Kidney glomerular epithelial cell (primary cell): ENCODE measurements around the gene DZIP3.

Experiments
- DNase-seq: peaks from one replicate; lab custom pipeline; 2025; lab: John Stamatoyannopoulos, UW

The DZIP3 gene, protein sequence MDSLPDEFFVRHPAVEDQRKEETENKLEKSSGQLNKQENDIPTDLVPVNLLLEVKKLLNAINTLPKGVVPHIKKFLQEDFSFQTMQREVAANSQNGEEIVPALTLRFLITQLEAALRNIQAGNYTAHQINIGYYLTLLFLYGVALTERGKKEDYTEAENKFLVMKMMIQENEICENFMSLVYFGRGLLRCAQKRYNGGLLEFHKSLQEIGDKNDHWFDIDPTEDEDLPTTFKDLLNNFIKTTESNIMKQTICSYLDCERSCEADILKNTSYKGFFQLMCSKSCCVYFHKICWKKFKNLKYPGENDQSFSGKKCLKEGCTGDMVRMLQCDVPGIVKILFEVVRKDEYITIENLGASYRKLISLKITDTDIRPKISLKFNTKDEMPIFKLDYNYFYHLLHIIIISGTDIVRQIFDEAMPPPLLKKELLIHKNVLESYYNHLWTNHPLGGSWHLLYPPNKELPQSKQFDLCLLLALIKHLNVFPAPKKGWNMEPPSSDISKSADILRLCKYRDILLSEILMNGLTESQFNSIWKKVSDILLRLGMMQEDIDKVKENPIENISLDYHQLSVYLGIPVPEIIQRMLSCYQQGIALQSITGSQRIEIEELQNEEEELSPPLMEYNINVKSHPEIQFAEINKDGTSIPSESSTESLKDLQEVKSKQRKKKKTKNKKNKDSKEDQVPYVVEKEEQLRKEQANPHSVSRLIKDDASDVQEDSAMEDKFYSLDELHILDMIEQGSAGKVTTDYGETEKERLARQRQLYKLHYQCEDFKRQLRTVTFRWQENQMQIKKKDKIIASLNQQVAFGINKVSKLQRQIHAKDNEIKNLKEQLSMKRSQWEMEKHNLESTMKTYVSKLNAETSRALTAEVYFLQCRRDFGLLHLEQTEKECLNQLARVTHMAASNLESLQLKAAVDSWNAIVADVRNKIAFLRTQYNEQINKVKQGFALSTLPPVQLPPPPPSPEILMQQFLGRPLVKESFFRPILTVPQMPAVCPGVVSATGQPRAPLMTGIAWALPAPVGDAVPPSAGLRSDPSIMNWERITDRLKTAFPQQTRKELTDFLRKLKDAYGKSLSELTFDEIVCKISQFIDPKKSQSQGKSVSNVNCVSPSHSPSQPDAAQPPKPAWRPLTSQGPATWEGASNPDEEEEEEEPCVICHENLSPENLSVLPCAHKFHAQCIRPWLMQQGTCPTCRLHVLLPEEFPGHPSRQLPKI

DNA sequence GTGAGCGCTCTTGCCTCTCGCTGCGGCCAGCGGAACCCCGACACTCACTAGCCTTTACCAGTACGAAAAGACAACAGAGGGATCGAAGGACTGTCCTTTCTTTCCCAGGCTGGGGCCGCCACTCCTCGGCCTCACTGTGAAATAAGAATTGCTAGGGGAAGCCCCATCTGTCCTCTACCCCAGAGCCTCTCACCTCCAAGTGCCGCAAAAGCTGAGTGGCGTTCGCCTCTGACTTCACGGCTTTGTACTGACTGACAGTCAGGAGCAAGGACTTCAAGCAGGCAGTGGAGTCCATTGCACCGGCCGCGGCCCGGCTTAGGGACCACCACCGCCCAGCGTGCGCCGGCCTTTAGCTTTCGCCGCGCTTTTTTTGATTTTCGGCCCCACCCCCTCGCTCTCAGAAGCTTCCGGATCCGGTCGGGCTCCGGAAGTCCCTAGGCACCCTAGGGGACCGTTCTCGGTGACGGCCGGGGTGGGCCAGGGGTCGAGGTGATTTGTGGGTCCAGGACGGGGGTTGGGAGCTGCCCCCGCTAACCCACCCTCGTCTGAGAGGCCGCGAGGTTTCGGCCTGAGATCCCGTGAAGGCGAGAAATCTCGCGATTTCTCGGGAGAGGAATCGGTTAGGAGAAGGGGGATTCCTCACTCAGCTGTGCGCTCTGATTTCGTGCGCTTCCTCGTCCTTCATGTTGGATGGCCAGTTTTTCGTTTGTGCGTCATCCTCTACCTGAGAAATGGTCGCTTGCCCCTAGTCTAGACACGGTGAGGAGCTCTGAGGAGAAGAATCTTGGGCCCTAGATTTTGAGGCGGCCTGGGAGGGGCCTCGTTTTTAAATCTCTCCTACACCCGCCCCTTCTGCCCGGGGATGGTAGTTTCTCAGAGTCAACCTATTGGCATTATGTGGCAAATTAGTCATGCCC is at the start of gene DZIP3, which contains the start of gene CIP2A:
Gene DZIP3, plus strand, starts transcription at position 642 of the 917 bp plus-strand sequence. CDS start 15,685 bp downstream, outside the sequence.
Gene CIP2A, minus strand, starts transcription at position 358 of the 917 bp plus-strand sequence. Its CDS starts 63 bp downstream, at position 295.
- DNase-seq, result peak; percentile 97

DNA sequence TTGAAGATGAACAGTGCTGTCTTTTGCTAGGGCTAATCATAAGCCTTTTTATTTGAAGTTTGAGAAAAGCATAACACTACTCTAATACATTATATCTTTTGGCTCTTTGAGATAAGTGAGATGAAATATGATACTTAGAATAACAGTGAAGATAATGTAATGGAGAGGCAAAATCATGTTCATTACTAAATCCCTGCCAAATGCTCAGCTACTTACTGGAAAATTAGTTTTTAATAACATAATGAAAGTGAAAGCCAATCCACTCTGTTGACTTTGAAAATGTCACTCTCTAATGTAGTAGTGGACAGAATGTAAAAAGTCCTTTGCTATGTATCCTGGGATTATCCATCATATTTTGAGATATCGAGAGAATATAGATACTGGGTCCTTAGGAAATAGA is 43.3 kb upstream of the DZIP3 start:
- no peak for DNase-seq

DNA sequence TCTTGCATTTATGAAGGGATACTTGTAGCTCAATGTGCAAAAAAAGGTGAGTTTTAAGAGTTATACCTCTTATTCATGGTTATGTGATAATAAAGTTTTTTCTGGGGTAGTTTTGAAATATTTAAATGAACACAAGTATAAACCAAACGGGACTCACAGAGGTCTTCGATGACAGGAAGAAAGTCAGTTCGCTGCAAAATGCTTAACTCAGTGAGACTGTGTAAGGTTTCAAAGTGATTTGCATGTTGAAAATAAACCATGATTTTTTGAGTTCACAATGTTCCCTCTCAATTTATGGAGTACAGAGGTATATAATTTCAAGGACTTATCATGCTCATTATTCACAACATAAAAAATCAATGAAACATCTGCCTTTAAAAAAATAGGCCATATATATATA is 42.8 kb upstream of the DZIP3 start:
- no peak for DNase-seq

DNA sequence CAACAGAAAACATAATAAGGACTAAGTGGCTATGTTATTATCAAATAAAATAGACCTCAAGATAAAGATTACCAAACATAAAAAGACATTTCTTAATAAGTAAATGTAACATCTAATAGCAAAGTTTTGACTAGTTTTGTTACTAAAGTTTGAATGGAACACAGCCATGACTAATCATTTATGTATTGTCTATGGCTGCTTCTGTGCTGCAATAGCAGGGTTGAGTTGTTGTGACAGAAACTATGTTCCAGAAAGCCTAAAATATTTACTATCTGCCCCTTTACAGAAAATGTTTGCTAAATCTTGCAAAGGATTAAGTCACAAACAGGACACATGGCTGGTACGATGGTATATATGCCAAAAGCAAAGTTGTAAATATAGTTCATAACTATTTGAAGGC is 41.2 kb upstream of the DZIP3 start:
- DNase-seq, result no peak

DNA sequence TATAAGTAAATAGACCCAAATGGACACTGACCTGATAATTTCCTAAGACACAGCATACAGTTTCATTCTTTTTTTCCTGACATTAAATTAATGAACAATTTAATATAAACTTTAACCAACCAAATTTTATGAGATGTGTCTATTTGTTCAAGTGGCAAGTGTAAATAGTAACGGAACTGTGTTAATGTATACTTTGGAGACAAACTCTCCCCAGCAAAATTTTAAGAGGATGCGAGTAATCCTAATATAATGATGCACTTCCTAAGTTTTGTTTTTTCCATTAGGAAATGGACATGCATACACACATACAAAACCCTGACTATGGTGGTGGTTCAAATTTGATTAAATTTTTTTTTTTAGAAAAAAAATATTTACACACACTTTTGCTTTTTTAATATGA is 40.6 kb upstream of the DZIP3 start:
- DNase-seq, result no peak

DNA sequence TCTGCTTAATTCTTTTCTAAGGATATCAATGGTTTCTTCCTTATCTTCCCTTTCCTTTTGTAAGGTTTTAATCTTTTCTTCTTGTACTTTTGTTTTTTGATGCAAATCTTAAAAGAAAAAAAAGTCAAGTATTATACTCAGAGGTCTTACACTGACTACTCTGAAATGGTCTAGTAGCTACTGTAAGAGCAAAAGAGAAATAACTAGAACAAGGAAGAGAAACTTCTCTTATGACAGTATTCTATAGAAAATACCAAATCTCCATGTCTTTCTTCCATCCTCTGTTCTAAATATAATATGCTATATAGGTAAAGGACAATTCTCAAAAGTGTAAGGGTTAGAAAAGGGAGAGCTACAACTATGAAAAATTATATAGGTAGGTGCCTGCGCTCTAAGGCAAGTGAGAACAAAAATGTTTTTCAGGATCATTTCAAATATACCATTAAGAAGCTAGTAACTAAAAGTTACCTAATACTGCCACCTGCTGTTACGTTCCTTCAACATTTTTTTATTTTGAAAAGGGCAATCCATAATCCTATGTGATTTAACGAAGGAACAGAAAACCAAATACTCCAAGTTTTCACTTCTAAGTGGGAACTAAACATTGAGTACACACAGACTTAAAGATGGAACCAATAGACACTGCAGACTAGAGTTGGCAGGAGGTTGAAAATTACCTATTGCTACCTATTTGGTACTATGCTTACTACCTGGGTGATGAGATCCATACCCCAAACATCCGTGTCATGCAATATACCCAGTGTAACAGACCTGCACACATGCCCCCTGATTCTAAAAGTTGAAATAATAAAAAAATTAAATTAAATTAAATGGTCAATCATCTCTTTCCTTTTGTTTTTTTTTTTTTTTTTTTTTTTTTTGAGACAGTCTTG is 37.0 kb upstream of the DZIP3 start:
- DNase-seq, result peak; percentile 24

DNA sequence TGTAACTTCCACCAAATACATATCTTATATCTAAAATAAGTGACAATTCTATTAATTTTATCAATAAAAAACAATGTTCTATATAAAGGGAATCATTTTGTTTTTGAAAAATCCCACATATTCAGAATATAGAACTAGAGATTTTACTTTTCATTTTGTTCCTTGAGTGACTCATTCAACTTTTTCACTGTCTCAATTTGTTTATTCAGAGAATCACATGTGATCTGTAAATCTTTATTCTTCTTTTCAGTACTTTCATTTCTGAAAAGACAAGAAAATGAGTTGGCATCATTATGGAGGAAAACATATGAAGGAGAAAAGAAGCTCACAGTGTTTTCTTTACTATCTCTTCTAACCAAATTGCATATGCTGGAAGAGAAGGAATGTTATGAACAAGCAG is 35.3 kb upstream of the DZIP3 start:
- peak; percentile 17 for DNase-seq

DNA sequence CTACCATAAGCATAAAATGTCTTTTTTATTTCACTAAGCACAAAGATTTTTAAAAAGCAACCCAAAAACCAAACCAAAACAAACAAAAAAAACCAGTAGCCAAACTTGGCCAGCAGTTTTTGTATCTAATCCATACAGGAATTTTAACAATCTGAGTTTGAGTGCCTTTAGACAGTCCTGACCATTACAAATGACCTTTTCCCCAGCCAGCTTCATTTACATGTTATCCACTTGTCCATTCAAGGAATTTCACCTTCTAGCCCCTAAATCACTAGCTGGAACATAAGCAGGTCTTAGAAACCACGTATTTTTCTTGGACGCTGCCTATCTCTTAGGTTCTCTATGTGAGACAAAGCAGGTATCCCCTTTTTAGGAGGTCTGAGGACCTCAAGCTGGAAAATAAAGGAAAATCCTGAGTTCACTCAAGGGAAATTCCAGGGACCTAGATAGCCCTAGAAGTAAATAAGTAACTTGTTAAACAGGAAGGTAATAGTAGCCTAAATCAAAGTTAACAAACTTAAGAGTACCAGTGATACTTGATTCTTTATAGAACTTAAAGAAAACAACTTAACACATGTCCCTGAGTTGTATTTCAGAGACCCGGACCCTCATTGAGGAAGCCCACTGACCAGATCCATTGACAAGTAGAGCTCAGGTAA is 34.5 kb upstream of the DZIP3 start:
- peak; percentile 33 for DNase-seq

DNA sequence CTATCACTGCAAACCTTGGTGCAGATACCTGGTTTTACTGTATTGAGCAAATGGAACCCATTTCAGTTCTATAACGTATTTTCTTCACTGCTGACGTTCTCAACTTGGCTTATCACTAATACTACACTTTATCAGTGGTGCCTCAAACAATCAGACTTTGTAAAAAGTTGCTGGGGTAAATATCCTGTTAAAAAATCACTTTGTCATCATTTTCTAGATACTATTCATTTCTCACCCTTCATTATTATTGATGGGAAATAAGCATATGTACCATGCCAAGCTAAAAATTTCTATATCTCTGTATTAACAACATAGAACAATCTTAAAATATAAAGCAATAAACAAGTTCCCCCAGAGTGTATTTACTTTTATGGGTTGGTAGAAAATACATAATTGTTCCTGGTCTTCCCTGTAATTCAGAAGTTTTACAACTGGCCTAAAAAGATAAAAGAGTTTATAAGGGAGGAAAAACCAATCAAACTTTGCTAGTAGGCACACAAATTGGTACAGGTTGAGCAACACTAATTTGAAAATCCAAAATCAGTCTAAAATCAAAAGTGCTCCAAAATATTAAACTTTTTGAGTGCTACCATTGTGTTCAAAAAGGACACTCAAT is 33.4 kb upstream of the DZIP3 start:
- no peak for DNase-seq

DNA sequence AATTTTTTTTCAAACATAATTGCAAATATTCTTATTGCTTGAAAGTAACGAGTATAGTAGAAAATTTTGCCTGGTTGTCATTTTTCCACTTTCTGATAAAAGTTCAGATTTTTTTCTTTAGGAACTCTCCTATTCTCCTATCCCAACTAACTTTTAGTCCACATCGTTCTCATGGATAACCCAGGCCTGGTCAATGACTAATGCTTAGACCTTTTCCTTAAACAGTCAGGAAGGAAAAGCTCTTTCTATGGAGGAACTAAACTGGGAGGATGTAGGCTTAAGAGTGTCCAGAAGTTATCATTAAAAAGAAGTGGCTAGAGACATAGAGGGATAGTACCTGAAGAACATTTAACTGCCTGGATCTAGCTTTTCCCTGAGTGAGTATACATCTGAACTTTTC is 27.0 kb upstream of the DZIP3 start:
- DNase-seq, result no peak

DNA sequence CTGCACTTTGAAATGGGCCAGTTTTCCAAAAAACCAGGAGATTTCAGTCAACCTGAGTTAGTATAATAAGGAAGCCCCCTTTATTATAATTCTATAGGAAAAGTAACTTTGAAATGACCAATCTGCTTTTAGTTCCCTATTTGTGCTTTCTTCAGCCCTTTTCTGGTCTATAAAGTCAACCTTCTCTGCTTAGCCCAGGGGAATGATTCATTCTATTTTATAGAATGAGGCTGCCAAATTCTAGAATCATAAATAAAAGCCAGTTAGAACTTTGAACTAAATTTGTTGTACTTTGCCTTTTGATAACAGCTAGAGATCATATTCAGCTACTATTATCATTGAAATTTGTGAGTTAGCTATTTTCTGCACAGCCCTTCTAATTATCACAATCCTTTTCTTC is 25.0 kb upstream of the DZIP3 start:
- no peak for DNase-seq

DNA sequence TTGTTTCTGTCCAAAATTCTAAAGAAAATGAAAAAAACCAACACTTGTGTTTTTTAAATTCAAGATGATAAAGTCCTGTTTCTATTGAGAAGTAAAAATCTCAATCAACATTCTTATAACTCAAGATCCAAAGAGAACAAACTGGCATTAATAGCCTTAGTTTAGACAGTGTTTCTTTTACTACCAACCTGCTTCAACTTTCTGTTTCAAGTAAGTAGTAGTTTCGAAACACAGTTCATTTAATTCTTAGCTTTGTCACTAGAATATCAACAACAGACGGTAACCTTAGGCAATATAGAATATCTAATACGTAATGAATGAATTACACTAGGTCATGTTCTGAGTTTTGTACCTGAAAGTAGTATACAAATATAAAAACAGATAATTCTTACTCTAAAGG is 24.0 kb upstream of the DZIP3 start:
- no peak for DNase-seq

DNA sequence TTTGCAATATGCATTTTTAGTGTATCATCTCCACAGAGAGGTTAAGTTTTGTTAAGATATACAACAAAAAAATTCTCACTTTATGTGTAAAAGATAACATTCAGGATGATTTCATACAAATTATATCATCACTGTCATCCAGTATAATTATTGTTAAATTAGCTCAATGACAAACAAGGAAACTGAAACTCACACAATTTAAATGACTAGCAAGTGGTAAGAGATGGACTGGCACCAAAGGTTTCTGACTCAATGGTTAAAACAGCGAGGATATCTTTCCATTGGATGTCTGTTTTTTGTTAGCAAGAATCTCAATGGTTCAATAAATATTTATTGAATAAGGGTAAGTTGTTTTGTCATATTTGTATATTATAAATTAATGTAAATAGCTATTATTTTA is 22.9 kb upstream of the DZIP3 start:
- DNase-seq, result no peak

DNA sequence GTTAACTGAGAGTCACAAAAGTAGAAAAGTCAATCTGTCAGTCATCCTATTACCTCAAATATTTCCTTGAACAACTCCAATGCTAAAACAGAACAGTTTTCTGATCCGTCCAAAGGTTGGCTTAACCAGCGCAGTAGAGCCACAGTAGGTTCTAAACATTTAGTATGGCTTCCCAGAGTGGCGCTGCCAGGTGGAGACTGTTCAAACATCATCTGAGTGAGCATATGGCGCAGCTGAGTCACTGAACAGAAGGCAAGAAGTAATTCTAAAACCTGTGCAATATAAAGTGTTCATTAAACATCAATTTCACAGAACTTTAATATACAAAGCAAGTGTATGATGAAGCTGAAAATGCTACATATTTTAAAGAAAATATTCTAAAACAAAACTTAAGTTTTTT is 20.2 kb upstream of the DZIP3 start:
- DNase-seq, result no peak

DNA sequence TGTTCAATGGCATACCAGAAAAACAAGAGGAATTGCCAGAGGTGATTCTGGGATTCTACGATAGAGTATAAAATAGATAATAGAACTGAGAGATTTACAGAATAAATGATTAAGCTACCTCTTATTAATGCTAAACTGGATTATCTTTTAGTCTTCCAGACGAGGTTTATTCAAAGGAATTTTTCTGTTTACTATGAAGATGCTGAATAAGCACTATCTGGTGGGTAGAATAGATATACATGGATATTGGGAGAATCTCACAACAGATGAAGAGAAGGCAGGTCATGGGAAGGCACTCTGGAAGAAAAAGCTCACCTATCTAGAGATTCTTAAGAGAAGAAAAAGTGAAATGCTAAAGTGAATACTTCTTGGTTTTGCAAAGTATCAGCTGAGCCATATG is 11.5 kb upstream of the DZIP3 start:
- no peak for DNase-seq

DNA sequence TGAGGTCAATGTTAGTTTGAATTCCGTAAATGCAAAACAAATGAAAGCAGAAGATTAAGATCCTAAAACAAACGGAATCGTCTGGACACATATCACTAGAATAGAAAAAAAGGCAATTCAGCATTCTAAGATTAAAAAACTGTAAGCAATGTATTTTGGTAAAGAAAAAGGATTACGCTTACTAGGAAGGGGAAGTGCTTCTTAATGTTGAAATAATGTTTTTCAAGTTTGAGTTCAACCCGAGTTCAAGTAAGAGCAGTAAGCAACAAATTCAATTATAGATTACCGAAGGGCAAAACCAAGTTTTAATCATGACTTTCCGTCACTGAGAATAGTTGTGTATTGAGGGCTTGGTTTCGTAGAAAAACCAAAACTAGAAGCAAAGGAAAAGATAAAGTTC is 921 bp upstream of the DZIP3 start:
- peak; percentile 43 for DNase-seq

DNA sequence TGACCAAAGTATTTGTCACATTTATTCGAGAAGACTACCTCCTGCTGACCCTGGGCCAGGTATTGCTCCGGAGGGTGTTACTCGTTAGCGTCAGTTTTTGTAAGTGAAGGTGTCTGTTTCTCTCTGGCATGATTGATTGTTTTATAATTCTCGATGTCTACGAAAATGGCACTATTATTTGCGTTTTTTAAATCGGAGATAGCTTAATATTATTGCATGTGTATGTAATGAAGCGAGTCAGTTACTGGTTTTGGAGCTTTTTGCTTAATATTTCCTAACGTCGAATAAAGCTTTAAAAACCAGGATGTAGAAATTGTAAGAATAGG is 439 bp downstream of the DZIP3 start:
- no peak for DNase-seq

DNA sequence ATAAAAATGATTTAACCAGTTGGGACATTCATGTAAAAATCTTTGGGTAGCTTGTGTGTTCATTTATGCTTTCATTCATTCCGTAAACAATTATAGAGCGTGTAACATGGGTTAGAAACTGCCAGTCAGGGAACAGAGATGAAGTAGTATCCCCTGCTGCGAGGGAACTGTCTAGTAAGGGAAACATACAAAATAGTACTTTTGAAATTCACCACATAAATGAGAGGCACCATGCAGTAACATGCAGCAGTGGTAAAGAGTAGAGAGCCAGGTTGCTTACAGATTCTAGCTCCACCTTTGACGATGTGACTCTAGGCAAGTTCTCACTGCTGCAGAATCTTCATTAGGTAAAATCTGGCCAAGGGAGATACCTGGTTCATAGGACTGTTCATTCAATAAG is 938 bp downstream of the DZIP3 start:
- DNase-seq, result no peak

DNA sequence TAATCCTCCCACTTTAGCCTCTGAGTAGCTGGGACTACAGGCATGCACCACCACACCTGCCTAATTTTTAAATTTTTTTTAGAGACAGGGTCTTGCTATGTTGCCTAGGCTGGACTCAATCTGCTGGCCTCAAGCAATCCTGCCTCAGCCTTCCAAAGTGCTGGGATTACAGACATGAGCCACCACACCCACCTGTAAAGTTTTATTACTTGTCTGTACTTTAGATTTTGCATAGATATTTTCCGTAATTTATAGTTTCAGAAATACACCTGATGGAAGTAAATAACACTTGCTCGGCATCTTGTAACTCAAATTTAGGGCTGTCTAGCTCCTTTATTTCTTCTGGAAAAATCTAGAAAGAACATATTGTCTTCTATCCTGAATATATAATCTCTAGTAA is 5.8 kb downstream of the DZIP3 start:
- no peak for DNase-seq
